H54 (cell line): ENCODE results near the gene TMIGD2.
"Not testable (repeated sequence)": the region's sequence is repeated elsewhere in the genome, so short reads cannot be mapped to it uniquely, and the experiment has no call there.

ENCODE experiments used
- DNase-seq: peaks from one replicate; pipeline ENCODE4 v3.0.0; 2011; ENCODE audit warnings: low spot score, mixed read lengths; ENCODE audit not compliant: insufficient read length
- FAIRE-seq: peaks from 3 replicates; lab custom pipeline; 2011; peaks lifted over from hg19 to GRCh38; lab: Jason Lieb, UNC
- POLR2A ChIP-seq: IDR thresholded peaks from 2 replicates; pipeline ENCODE4 v1.6.1; 2011; ENCODE audit warnings: low read depth, mild to moderate bottlenecking, low read length

Gene TMIGD2

GRCh38 chr19:4278010-4278409 lies 24.2 kb downstream of the TMIGD2 start:
- FAIRE-seq (no peak), DNase-seq (no peak)
- no peak for TF ChIP-seq POLR2A

DNA sequence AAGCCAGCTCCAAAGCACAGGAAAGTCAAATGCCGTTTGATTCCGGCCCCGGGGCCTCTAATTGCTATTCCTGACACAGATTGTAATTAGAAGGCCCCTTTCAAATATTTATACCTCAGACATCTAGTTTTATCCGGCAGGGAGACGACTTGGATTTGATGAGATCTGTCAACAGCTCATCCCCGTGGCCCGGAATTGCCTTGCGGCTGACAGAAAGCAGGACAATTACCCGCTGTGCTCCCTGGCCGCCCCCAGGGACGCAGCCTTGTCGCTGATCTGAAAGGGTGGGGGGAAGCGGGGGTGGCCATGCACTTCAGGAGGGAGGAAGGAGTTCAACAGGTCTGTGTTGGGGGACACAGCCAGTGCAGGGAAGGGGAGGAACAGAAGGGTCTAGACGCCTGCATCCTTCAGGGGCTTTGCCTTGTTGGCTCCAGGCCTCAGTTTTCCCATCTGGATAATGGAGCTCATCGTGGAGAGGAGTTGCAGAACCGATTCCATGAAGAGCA lies 24.9 kb downstream of the TMIGD2 start:
- no peak for TF ChIP-seq POLR2A
- no peak for FAIRE-seq
- no peak for DNase-seq

DNA sequence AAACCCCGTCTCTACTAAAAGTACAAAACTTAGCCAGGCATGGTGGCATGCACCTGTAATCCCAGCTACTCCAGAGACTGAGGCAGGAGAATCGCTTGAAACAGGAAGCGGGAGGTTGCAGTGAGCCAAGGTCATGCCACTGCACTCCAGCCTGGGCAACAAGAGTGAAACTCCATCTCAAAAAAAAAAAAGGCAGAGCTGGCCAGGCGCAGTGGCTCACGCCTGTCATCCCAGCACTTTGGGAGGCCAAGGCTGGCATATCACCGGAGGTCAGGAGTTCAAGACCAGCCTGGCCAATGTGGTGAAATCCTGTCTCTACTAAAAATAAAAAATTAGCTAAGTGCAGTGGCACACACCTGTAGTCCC lies 27.9 kb downstream of the TMIGD2 start:
- not testable (repeated sequence) for FAIRE-seq, DNase-seq

- FAIRE-seq (no peak), DNase-seq (no peak)
- no peak for TF ChIP-seq POLR2A
These were observed 29.3 kb downstream of the TMIGD2 start for GRCh38 chr19:4272894-4273293.

- DNase-seq (no peak), FAIRE-seq (no peak)
- TF ChIP-seq POLR2A = no peak
These were observed 33.3 kb downstream of the TMIGD2 start for GRCh38 chr19:4268816-4269430.

- TF ChIP-seq POLR2A = no peak
- DNase-seq = no peak
- FAIRE-seq = no peak
These were observed 34.0 kb downstream of the TMIGD2 start for GRCh38 chr19:4267901-4268815.

GRCh38 chr19:4267101-4267900 lies 34.9 kb downstream of the TMIGD2 start:
- FAIRE-seq (peak; percentile 23), DNase-seq (peak; percentile 82)
- no peak for TF ChIP-seq POLR2A

GRCh38 chr19:4266253-4267000 lies 35.8 kb downstream of the TMIGD2 start:
- FAIRE-seq = no peak
- no peak for TF ChIP-seq POLR2A
- DNase-seq = no peak

DNA sequence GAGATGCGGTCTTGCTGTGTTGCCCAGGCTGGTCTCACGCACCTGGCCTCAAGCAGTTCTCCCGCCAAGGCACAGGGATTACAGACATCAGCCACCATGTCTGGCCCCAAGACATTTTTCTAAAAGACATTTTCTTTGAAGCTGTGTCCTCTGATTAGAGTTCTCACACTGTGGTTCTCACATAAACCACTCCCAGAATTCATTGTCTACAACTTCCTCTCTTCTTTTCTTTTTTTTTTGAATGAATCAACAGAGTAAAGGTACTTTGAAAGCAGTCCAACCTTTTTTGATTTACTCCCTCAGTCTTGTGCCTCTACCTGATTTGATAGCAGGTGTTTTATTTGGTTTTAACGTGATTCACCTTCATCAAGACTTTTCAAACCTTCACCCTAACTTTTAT lies 37.4 kb downstream of the TMIGD2 start:
- DNase-seq (no peak), FAIRE-seq (no peak)
- TF ChIP-seq POLR2A = no peak

DNA sequence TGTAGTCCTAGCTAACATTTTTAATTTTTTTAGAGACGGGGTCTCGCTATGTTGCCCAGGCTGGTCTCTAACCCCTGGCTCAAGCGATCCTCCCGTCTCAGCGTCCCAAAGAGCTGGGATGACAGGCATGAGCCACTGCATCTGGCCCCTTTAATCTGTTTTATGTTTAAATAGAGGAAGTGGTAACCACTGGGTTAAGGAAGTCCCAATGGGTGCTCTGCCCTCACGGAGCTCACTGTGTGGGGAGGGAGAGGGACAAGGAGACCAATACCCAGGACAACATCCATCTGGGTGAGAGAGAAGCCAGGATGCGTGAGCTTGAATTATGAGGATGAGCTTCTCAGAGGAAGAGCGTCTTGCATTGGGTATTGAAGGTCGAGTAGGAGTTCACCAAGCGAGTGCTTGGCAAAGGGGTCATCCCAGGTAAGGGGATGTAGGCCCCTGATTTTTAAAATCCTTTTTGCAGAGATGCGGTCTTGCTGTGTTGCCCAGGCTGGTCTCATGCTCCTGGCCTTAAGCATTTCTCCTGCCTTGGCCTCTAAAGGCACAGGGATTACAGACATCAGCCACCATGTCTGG lies 41.5 kb downstream of the TMIGD2 start:
- TF ChIP-seq POLR2A = no peak
- DNase-seq (no peak), FAIRE-seq (no peak)

DNA sequence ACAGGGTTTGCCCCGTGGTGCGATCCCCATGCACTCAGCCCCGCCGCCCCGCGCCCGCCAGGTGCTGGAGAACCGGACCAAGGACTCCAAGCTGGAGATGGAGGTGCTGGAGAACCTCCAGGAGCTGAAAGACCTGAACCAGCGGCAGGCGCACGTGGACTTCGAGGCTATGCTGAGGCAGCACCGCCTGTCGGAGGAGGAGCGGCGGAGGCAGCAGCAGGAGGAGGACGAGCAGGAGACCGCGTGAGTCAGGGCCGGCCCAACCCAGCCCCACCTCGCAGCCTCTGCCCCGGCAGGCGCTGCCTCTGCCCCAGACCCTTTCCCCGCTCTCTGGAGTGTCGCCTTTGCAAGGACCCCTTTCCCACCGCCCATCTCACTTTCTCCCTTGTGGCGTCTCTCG lies 44.0 kb downstream of the TMIGD2 start:
- TF ChIP-seq POLR2A = no peak
- DNase-seq (no peak), FAIRE-seq (no peak)

DNA sequence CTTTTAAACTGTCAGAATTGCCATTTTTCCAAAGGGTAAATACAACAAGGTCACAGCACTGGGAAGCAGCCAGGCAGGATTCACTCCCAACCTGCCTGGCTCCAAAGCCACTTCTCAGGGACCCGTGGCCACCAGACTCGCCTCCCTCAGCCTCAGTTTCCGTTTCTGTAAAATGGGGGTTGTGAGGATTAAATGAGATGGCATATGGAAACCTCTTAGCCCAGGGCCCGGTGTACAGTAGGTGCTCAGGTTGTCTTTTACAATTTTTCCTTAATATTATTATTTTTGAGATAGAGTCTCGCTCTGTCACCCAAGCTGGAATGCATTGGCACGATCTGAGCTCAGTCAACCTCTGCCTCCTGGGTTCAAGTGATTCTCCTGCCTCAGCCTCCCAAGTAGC lies 45.2 kb downstream of the TMIGD2 start:
- no peak for FAIRE-seq
- DNase-seq = no peak
- TF ChIP-seq POLR2A = no peak

- no peak for FAIRE-seq
These were observed 45.6 kb downstream of the TMIGD2 start for GRCh38 chr19:4256563-4256962.

More at GRCh38 chr19:4256563-4256962, 45.6 kb downstream of the TMIGD2 start:
- no peak for TF ChIP-seq POLR2A
- DNase-seq = no peak
